HG03342 (cell line): ENCODE results near the gene CRYBB1.

Experiments
- ATAC-seq: cut with Tn5 transposase; IDR thresholded peaks from one replicate; pipeline ENCODE4 v1.9.1; 2021; ENCODE audit warnings: mild to moderate bottlenecking, moderate library complexity; ENCODE audit not compliant: unreplicated experiment

CRYBB1 gene

DNA sequence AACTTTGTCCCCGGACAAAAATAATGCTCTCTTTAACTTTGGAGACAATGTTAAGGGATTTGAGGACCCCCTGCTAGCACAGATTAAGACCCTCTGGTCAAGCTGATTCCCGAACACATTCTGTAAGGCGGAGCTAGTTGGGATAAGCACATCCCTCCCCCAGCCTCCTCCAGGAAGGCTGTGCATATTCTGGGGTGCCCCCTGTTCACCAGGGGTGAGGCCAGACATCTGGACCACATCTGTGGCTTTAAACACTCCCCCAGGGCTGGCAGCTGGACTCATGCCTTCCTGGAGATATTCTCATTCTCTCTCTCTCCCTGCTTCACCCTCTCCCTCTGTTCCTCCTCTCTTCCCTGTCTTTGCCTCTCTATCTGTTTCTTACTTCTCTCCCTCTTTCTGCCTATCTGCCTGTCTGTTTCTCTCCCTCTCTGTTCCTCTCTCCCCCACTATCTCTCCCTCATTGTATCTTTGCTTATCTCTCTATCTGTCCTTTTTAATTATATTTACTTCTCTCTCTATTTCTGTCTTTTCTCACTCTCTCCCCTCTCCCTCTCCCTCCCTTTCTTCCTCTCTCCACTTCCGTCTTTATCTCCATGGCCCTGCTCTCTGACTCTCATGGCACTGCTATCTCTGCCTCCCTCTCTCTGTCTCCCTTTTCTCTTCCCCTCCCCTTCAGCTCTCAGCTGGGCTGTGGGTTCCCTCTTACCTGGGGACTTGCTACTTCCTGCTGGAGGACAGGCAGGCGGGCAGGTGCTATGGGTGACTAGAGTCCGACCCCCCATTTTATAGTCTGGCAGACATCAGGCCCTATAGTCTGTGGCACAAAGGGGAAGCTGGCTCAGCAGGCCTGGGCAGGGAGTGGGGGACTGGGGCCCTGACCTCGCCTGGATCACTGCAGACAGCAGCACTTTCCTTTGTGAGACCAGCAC lies at the start of gene CRYBB1:
TSS of gene CRYBB1 (minus strand) at position 757 of the 929 bp plus-strand sequence. CDS start 1,708 bp downstream, outside the sequence.
- no peak for ATAC-seq

DNA sequence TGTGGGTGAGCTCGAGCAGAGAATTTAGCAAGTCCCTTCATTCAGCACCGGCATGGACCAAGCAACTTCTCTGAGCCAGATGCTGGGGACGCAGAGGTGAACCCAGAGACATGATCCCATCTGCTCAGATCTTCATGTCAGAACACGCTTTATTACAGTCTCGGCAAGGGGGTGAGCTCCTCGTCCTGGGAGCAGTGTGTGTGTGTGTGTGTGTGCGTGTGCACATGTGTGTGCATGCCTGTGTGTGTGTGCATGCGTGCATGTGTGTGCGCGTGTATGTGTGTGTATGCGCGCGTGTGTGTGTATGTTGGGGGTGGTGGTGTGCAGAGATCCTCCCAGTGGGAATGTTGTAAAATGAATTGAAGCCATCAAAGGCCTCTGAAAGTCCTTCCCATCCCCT lies 49.3 kb upstream of the CRYBB1 start:
- no peak for ATAC-seq

DNA sequence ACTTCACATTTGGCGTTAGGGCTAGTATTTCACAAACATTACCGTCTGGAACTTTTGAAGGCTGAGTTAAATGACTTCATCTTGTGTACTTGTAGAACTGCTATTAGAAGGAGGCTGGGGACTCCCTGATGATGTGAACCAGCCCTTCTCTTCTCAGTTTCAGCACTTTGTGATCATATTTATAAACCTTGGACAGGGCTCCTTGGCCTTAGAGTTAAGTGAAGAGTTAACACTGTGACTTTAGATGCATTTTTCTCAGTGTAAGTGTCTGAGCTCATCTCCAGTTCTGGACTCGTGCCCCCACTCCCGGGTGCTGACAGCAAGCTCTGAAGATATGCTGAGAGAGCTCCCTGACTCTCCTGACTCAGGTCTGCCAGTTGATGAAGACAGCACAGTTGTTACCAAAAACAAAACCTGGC lies 48.0 kb upstream of the CRYBB1 start:
- no peak for ATAC-seq

DNA sequence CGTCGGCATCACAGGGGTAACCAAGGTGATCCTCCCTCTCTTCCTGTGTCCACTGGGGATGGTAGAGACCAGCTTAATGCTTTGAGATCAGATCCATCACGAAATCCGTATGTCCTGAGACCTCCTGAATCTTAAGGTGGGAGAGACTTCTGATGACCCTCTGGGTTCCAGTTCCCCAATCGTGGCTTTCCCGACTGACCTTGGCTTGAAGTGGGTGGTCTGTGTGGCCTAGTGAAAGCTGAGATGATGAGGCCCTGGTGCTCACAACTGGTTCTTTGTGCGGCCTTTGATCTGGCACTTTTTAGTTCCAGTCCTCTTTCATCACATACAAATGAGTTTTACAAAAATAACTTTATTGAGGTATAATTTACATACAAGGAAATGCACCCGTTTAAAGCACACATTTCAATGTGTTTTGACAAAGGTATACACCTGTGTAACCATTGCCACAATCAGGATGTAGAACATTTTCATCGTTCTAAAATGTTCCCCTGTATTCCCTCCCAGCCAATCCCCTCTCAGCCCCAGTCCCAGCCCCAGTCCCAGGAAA lies 45.6 kb upstream of the CRYBB1 start:
- no peak for ATAC-seq

- ATAC-seq = no peak
Observed at GRCh38 chr22:26662160-26662559, 44.3 kb upstream of the CRYBB1 start.

GRCh38 chr22:26660961-26661578 lies 43.2 kb upstream of the CRYBB1 start:
- ATAC-seq = no peak

- ATAC-seq = no peak
Observed at GRCh38 chr22:26660356-26660755, 42.5 kb upstream of the CRYBB1 start.

DNA sequence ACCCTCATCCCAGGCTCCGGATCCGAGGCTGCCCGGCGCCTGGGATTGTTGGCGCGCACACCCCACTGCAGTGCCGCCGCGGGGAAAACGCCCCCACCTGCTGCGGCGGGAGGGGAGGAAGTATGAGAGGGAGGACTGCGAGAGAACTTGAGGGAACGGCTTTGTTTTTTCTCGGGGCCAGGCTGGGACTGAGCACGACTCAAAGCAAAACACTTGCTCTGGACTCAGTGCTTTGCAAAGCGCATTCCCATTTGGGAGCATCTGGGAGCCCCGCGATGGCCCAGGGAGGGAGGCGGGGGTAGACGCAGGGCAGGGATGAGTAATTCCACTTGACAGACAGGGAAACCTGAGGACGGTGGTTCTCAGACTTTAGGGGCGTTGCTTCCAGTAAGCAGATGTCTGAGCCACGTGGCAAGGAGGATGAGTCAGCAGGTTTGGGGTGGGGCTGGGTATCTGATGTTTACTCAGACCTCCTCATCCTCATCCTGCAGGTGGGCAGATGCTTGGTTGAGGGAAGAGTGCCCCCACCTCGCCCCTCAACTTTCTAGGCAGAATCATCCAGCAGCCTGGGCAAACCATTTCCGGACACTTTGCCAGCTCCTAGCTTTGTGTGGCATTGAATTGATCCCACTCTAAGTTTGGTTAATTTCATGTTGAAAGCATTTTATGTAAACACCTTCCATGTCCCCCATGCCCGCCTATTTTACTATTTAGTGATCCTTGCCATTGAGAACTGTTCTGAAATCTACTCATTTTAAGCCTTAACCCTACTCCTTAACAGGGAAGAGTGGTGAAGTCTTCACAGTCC lies 41.0 kb upstream of the CRYBB1 start:
- peak; percentile 63 for ATAC-seq

GRCh38 chr22:26658161-26658560 lies 40.3 kb upstream of the CRYBB1 start:
- ATAC-seq = no peak

DNA sequence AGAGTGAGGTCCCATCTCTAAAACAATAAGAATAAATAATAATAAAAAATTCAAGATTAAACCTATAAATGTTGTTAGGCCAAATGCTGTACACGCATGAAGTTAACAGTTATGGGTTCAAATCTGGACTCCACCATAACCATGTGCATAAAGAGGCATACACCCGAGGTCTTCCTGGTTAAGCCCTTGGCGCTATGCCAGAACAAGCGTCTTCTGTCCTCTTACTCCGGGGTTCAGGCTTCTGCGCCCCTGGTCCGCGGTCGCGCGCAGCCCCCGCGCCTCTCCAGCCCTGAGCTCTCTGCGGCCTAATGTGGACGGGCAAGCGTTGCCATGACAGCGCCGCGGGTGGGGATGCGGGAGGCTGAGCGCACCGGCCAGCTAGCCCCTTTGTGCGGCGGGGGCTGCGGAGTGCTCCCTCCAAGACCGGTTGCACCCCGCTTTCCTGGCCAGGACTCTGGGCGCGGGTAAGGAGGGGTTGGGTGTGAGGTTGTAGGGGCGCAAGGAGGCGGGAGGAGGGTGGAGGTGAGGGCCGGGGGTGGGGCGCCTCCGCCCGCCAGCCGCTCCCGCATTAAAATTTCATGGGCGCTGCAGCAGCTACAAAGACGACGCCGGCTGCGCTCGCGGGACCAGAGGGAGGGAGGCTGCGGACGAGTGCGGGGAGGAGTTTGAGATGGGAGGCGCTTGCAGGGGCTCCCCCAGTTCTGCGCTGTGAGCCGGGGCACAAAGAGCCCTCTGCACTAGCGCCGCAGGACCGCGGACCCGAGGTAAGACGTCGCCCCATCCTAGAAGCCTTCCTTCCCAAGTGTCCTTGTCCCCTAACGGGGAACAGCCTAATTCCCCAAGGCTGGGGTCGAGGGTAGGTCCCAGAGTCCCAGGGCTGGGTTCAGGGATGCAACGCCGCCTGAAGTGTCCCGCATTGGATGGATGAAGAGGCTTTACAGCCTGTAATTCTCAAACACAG lies 39.3 kb upstream of the CRYBB1 start, which contains the start of gene MIAT:
TSS of gene MIAT (plus strand) at position 698 of the 961 bp plus-strand sequence.
- ATAC-seq = peak; percentile 52

- ATAC-seq = no peak
Observed at GRCh38 chr22:26651815-26652214, 34.0 kb upstream of the CRYBB1 start.

GRCh38 chr22:26650722-26651421 lies 33.0 kb upstream of the CRYBB1 start:
- ATAC-seq = no peak

DNA sequence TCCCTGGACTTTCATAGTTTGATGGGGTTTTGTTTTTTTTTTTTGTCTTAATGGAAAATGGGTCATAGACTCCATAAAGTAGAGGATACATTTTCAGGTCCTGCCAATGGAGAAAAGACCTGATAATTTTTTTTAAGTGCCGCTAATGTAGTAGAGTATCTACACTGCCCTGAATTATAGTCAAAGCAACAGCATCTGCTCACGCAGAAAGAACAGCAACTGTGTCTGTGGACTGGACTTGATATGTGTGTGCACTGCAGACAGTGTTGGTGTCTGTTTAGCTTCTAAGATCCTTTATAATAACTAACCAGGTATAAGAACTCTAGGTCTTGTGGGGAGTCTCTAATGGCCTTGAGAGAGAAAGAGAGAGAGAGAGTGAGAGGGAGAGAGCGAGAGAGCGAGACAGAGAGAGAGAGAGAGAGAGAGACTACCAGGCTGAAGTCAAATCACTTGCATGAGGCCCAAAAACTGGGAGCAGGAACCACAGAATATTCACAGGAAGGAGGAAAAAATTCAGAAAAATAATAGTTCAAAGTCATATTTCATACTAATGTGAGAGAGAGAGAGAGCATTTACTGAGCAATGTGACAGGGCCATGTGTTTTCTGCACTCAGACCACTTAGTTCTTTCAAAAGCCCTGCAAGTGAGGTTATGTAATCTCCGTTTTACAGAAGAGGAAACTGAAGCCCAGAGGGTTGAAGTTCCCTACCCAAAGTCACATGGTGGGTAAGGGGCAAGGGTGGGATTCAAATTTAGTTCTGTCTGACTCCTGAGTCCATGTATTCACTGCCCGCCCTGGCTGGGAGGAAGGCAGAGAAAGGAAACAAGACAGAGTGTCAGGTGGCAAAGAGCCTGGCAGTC lies 30.9 kb upstream of the CRYBB1 start:
- ATAC-seq = no peak

- ATAC-seq = no peak
Observed at GRCh38 chr22:26648011-26648497, 30.2 kb upstream of the CRYBB1 start.

- no peak for ATAC-seq
Observed at GRCh38 chr22:26646158-26646557, 28.3 kb upstream of the CRYBB1 start.

GRCh38 chr22:26643418-26644100 lies 25.7 kb upstream of the CRYBB1 start:
- no peak for ATAC-seq
